ENCODE measurements around the gene NTF4.

- TF ChIP-seq POLR2A (IDR thresholded peaks at IDR 0.05) (no peak), CTCF (IDR thresholded peaks at IDR 0.05) (peak in 1 of 3 donors; percentile 17)
Measured at GRCh38 chr19:49056101-49056901, 8.3 kb downstream of the NTF4 start.

Data from ovary (tissue), 3 donors.